Thoracic aorta (tissue), 2 donors: ENCODE data around the gene ACAN. TPM values are rescaled to one million over a fixed set of nuclear protein-coding genes. Genes with fewer than 3 reads are reported as not detected.
A peak's percentile ranks its signal among the peaks of the same experiment; 100 is the strongest.

Source experiments
- ATAC-seq: fragments of 150-250 bp; one replicate; pipeline ENCODE4 v1.8.0; 2017; ENCODE audit warnings: low read depth; ENCODE audit not compliant: insufficient number of reproducible peaks, low FRiP score
- DNase-seq: peaks from one replicate; pipeline ENCODE4 v3.0.0-alpha.2; 2020; ENCODE audit warnings: low spot score
- H3K27ac ChIP-seq, 2 donors: fragments of 200-600 bp; sonication (generic); 1 replicate in 1 of 2; 2 replicates in 1 of 2; pipeline ENCODE4 v1.5.1; 2016; ENCODE audit warnings: mild to moderate bottlenecking in 2 of 2, moderate library complexity in 2 of 2
- H3K27me3 ChIP-seq: fragments of 200-600 bp; sonication (generic); replicated peaks from 2 replicates; pipeline ENCODE4 v1.6.0; 2016; ENCODE audit warnings: mild to moderate bottlenecking; ENCODE audit not compliant: insufficient read depth
- H3K36me3 ChIP-seq: fragments of 200-600 bp; sonication (generic); one replicate; pipeline ENCODE4 v1.5.1; 2016
- H3K4me1 ChIP-seq, 2 donors: fragments of 200-600 bp; sonication (generic); 1 replicate in 1 of 2; 2 replicates in 1 of 2; pipeline versions ENCODE4 v1.5.1 to v1.6.0; 2016; ENCODE audit warnings: low read depth in 2 of 2, mild to moderate bottlenecking in 1 of 2; ENCODE audit not compliant: control insufficient read depth in 1 of 2
- H3K4me3 ChIP-seq: fragments of 200-600 bp; sonication (generic); 2 replicates; pipeline ENCODE4 v1.5.1; 2016; ENCODE audit warnings: mild to moderate bottlenecking
- H3K9me3 ChIP-seq: fragments of 200-600 bp; sonication (generic); 2 replicates; pipeline ENCODE4 v1.5.1; 2016
- CTCF ChIP-seq: fragments of 200-600 bp; sonication (generic); IDR thresholded peaks from one replicate; pipeline ENCODE4 v1.5.1; 2019; ENCODE audit warnings: antibody characterized with exemption
- total RNA-seq, 2 donors: library from RNA; depleted of rRNA; stranded (reverse); fragments of >200 nt; gene quantifications; one replicate each; pipeline versions ENCODE4 v1.1.0 to v1.2.3, GENCODE V29; 2016

ACAN gene
- total RNA-seq, 2 donors from 2014 or later: 23.2 to 147 TPM

- H3K4me1 ChIP-seq: peaks cover 35 to 96% of the 10 kb centered on the region in 2 donors
- H3K9me3 ChIP-seq: no peaks in the 10 kb centered on the region
- DNase-seq (no peak), ATAC-seq (no peak)
- no peak overlapping the region for H3K4me3 ChIP-seq
- H3K36me3 ChIP-seq: peaks cover 48% of the 10 kb centered on the region
- no peak for TF ChIP-seq CTCF
- no peaks in the 10 kb centered on the region for H3K27me3 ChIP-seq
- peak overlapping the region; percentile 47 to 98 for H3K27ac ChIP-seq
These were observed 97.8 kb downstream of the ACAN start for GRCh38 chr15:88900982-88901418.

GRCh38 chr15:88901508-88902220 lies 98.4 kb downstream of the ACAN start:
- Histone ChIP-seq H3K4me1 (peaks cover 36 to 96% of the 10 kb centered on the region in 2 donors), H3K27me3 (no peaks in the 10 kb centered on the region), H3K27ac (peak overlapping the region; percentile 34 to 98), H3K9me3 (no peaks in the 10 kb centered on the region), H3K36me3 (peaks cover 55% of the 10 kb centered on the region), H3K4me3 (peak overlapping the region; percentile 15)
- TF ChIP-seq CTCF: no peak
- DNase-seq (no peak), ATAC-seq (no peak)

- no peak for DNase-seq
- H3K4me3 ChIP-seq: no peak overlapping the region
These were observed 99.1 kb downstream of the ACAN start for GRCh38 chr15:88902221-88902835.

GRCh38 chr15:88902846-88903245 lies 99.6 kb downstream of the ACAN start:
- TF ChIP-seq CTCF: no peak
- H3K27me3 ChIP-seq: no peaks in the 10 kb centered on the region
- no peak overlapping the region for H3K4me3 ChIP-seq
- no peaks in the 10 kb centered on the region for H3K9me3 ChIP-seq
- DNase-seq: no peak
- ATAC-seq: no peak
- peaks cover 29 to 96% of the 10 kb centered on the region in 2 donors for H3K4me1 ChIP-seq
- peaks cover 60% of the 10 kb centered on the region for H3K36me3 ChIP-seq
- peak overlapping the region; percentile 34 to 98 for H3K27ac ChIP-seq

More at GRCh38 chr15:88902221-88902835, 99.1 kb downstream of the ACAN start:
- Histone ChIP-seq H3K27me3 (no peaks in the 10 kb centered on the region), H3K36me3 (peaks cover 60% of the 10 kb centered on the region), H3K4me1 (peaks cover 31 to 96% of the 10 kb centered on the region in 2 donors), H3K27ac (peak overlapping the region; percentile 34 to 98), H3K9me3 (no peaks in the 10 kb centered on the region)
- ATAC-seq: no peak
- TF ChIP-seq CTCF: no peak

GRCh38 chr15:88904257-88904623 lies 101.0 kb downstream of the ACAN start:
- Histone ChIP-seq H3K36me3 (peaks cover 71% of the 10 kb centered on the region), H3K27me3 (no peaks in the 10 kb centered on the region), H3K27ac (peak overlapping the region; percentile 34 to 98), H3K9me3 (no peaks in the 10 kb centered on the region), H3K4me3 (peak overlapping the region; percentile 21), H3K4me1 (peaks cover 43 to 96% of the 10 kb centered on the region in 2 donors)
- DNase-seq (no peak), ATAC-seq (no peak)
- TF ChIP-seq CTCF: no peak
